Fibroblast of mammary gland (primary cell): Measurements from ENCODE around the gene PAGE2B.

ENCODE experiments used
- DNase-seq: peaks from one replicate; pipeline ENCODE4 v3.0.0-alpha.2; 2010; ENCODE audit warnings: low read depth
- H3K4me3 ChIP-seq: 2 replicates; pipeline ENCODE4 v1.5.1; 2011; ENCODE audit warnings: low read depth, mild to moderate bottlenecking, low read length, moderate library complexity; ENCODE audit not compliant: control insufficient read depth
- TF ChIP-seq, protein P1 (sequence below): conservative IDR thresholded peaks from 2 replicates; pipeline ENCODE4 v1.5.1; 2011; ENCODE audit warnings: low read depth, low read length, inconsistent platforms; ENCODE audit not compliant: control insufficient read depth, insufficient read depth

Gene PAGE2B

GRCh38 chrX:55074851-55075467, at the start of gene PAGE2B:
TSS of gene PAGE2B (plus strand) at chrX:55075030. CDS start at chrX:55076042, 1,012 bp downstream.
- DNase-seq = no peak
- H3K4me3 ChIP-seq = no peak within 1 kb of the TSS
- TF ChIP-seq, protein P1, sequence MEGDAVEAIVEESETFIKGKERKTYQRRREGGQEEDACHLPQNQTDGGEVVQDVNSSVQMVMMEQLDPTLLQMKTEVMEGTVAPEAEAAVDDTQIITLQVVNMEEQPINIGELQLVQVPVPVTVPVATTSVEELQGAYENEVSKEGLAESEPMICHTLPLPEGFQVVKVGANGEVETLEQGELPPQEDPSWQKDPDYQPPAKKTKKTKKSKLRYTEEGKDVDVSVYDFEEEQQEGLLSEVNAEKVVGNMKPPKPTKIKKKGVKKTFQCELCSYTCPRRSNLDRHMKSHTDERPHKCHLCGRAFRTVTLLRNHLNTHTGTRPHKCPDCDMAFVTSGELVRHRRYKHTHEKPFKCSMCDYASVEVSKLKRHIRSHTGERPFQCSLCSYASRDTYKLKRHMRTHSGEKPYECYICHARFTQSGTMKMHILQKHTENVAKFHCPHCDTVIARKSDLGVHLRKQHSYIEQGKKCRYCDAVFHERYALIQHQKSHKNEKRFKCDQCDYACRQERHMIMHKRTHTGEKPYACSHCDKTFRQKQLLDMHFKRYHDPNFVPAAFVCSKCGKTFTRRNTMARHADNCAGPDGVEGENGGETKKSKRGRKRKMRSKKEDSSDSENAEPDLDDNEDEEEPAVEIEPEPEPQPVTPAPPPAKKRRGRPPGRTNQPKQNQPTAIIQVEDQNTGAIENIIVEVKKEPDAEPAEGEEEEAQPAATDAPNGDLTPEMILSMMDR = no peak

DNA sequence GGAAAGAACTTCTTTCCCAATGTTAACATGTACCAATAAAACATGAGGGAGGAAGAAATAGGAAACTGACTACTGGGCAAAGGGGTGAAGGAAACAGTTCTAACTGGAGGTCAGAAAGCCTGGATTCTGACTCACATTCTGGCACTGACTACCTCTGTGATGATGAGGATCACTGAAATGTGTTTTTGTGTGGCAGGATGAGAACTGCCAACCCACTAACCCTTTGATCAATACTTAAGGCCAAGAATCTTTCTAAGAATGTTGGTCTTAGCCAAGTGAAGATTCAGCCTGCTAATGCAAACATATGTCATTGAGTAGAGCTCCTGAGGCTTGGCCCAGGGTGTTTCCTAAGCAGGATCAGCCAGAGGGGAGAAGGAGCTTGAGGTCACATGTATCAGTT, 48.7 kb upstream of the PAGE2B start:
- peak; percentile 70 for DNase-seq
- H3K4me3 ChIP-seq = no peak overlapping the region
- TF ChIP-seq, protein P1 = no peak

- H3K4me3 ChIP-seq = no peak overlapping the region
- TF ChIP-seq, protein P1 = no peak
- DNase-seq = no peak
Measured at GRCh38 chrX:55026840-55027239, 48.0 kb upstream of the PAGE2B start.

DNA sequence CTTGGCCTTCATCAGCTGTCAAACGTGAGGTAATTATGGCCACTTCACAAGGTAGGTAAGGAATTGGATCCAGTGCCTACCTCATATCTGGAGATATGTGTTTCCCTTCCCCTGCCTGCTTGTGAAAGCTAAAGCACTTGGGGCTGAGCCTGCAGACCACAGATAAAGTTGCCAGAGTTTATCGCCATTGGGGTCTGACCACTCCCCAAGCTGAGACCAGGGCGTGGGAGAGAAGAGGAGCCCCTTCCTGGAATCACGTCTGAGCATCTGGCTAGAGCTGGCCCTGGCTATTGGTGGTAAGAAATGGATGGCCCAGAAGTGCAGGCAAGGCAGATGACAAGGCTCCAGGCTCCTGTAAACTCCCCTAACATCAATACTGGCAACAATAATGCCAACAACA, 46.8 kb upstream of the PAGE2B start:
- TF ChIP-seq, protein P1 = no peak
- H3K4me3 ChIP-seq = no peak overlapping the region

DNA sequence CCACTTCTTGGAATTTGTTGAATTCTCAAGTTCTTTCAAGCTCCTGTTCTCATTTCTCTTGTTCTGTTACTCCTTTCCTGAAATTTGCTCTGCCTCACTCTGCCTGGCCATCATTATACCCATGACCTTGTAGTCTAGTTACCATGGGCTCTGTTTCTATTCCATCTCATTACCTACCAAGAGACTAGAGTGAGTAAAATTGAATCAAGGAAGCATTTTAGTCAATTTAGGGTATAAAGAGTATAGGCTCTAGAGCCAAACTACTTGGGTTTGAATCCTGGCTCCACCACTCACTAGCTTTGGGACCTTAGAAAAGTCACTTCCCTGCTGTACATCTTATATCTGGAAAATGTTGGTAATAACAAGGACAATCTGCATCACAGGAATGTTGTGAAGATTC, 46.2 kb upstream of the PAGE2B start:
- no peak for DNase-seq
- TF ChIP-seq, protein P1 = no peak
- no peak overlapping the region for H3K4me3 ChIP-seq

More for the DNA sequence above, 46.8 kb upstream of the PAGE2B start:
- no peak for DNase-seq

DNA sequence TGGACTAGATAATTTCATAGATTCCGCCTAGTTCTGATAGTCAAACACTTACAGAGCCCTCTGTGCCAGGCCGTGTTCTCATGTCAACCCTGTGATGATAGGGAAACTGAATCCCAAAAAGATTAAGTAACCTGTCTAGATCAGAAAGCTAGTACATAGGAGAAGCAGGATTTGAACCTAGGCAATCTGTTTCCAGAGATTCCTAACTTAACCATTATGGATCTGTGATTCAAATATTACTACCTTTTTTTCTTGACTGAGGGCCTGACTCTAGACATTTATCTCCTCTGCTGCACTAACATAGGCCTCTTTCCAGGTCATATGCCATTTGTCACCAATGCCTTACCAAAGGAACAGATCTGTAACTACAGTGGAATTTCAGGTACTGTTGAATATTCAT, 45.5 kb upstream of the PAGE2B start:
- no peak overlapping the region for H3K4me3 ChIP-seq
- no peak for DNase-seq

More for the DNA sequence above, 45.5 kb upstream of the PAGE2B start:
- TF ChIP-seq, protein P1 = no peak
